ENCODE data around the gene SGK1. TPM values are rescaled to one million over a fixed set of nuclear protein-coding genes. Genes with fewer than 3 reads are reported as not detected.
"Not testable (repeated sequence)": the region's sequence is repeated elsewhere in the genome, so short reads cannot be mapped to it uniquely, and the experiment has no call there.

The SGK1 gene
- total RNA-seq, 1 donor from 2014 or later, result 25.8 TPM

GRCh38 chr6:134288538-134289203 lies 29.2 kb downstream of the SGK1 start:
- H3K4me1 ChIP-seq, result peaks cover 13% of the 10 kb centered on the region
- DNase-seq, result no peak
- peak overlapping the region; percentile 36 for H3K27ac ChIP-seq (replicated peaks)
- no peak for TF ChIP-seq CTCF (IDR thresholded peaks at IDR 0.05; ENCODE audit: borderline replicate concordance)
- no peaks in the 10 kb centered on the region for H3K27me3 ChIP-seq (ENCODE audit: low read depth)
- no peaks in the 10 kb centered on the region for H3K36me3 ChIP-seq
- no peak overlapping the region for H3K4me3 ChIP-seq
- no peaks in the 10 kb centered on the region for H3K9me3 ChIP-seq (replicated peaks)
- intact Hi-C loops (cut with micrococcal nuclease), result no loop called here

- intact Hi-C loops (cut with micrococcal nuclease), result no loop called here
- no peak for TF ChIP-seq CTCF (IDR thresholded peaks at IDR 0.05; ENCODE audit: borderline replicate concordance)
- Histone ChIP-seq H3K36me3 (no peaks in the 10 kb centered on the region), H3K9me3 (replicated peaks) (no peaks in the 10 kb centered on the region), H3K27ac (replicated peaks) (peak overlapping the region; percentile 36), H3K27me3 (ENCODE audit: low read depth) (no peaks in the 10 kb centered on the region), H3K4me1 (peaks cover 13% of the 10 kb centered on the region), H3K4me3 (no peak overlapping the region)
- DNase-seq, result no peak
Observed at GRCh38 chr6:134287859-134288537, 29.9 kb downstream of the SGK1 start.

- Histone ChIP-seq H3K9me3 (replicated peaks) (no peaks in the 10 kb centered on the region), H3K36me3 (no peaks in the 10 kb centered on the region), H3K27me3 (ENCODE audit: low read depth) (no peaks in the 10 kb centered on the region), H3K4me3 (no peak overlapping the region), H3K27ac (replicated peaks) (no peak overlapping the region), H3K4me1 (peaks cover under 1% of the 10 kb centered on the region)
- intact Hi-C loops (cut with micrococcal nuclease), result no loop called here
- TF ChIP-seq CTCF (IDR thresholded peaks at IDR 0.05; ENCODE audit: borderline replicate concordance), result no peak
- DNase-seq, result no peak
Observed at GRCh38 chr6:134282816-134283215, 35.1 kb downstream of the SGK1 start.

GRCh38 chr6:134281388-134281787 lies 36.5 kb downstream of the SGK1 start:
- H3K36me3 ChIP-seq, result no peaks in the 10 kb centered on the region
- no peak overlapping the region for H3K27ac ChIP-seq (replicated peaks)
- no peaks in the 10 kb centered on the region for H3K4me1 ChIP-seq
- no peaks in the 10 kb centered on the region for H3K27me3 ChIP-seq (ENCODE audit: low read depth)
- intact Hi-C loops (cut with micrococcal nuclease), result no loop called here
- TF ChIP-seq CTCF (IDR thresholded peaks at IDR 0.05; ENCODE audit: borderline replicate concordance), result no peak
- no peak for DNase-seq
- H3K4me3 ChIP-seq, result no peak overlapping the region
- no peaks in the 10 kb centered on the region for H3K9me3 ChIP-seq (replicated peaks)

GRCh38 chr6:134278000-134278399 lies 39.9 kb downstream of the SGK1 start:
- Histone ChIP-seq H3K27ac (replicated peaks) (no peak overlapping the region), H3K9me3 (replicated peaks) (no peaks in the 10 kb centered on the region), H3K27me3 (ENCODE audit: low read depth) (no peaks in the 10 kb centered on the region), H3K4me3 (no peak overlapping the region), H3K36me3 (no peaks in the 10 kb centered on the region), H3K4me1 (no peaks in the 10 kb centered on the region)
- TF ChIP-seq CTCF (IDR thresholded peaks at IDR 0.05; ENCODE audit: borderline replicate concordance), result no peak
- no peak for DNase-seq
- intact Hi-C loops (cut with micrococcal nuclease), result no loop called here

- H3K36me3 ChIP-seq; H3K4me1 ChIP-seq; intact Hi-C loops (cut with micrococcal nuclease); H3K4me3 ChIP-seq; DNase-seq; H3K27ac ChIP-seq (replicated peaks); H3K27me3 ChIP-seq (ENCODE audit: low read depth); H3K9me3 ChIP-seq (replicated peaks): not testable (repeated sequence)
Observed at GRCh38 chr6:134276891-134277377, 41.0 kb downstream of the SGK1 start.

All from left ventricle myocardium inferior (tissue), 1 donor.